HEK293 (cell line): ENCODE measurements around the gene ERF.
A peak's percentile ranks its signal among the peaks of the same experiment; 100 is the strongest.

Experiments
- GLIS1 ChIP-seq: fragments of 450-650 bp; formaldehyde crosslinking; IDR thresholded peaks from 2 replicates; pipeline ENCODE4 v1.5.1; 2016; ENCODE audit warnings: missing biosample characterization, missing genetic modification characterization
- GLIS2 ChIP-seq: fragments of 450-650 bp; formaldehyde crosslinking; IDR thresholded peaks from 2 replicates; pipeline ENCODE4 v1.5.1; 2016; ENCODE audit warnings: missing biosample characterization, missing genetic modification characterization
- HIC1 ChIP-seq: fragments of 450-650 bp; formaldehyde crosslinking; IDR thresholded peaks from 2 replicates; pipeline ENCODE4 v1.5.1; 2016; ENCODE audit warnings: missing biosample characterization, missing genetic modification characterization
- HOXC10 ChIP-seq: sonication (generic); formaldehyde crosslinking; IDR thresholded peaks from 2 replicates; pipeline ENCODE4 v1.8.1; 2023; ENCODE audit warnings: mild to moderate bottlenecking, missing genetic modification reagents
- KLF1 ChIP-seq: fragments of 450-650 bp; formaldehyde crosslinking; IDR thresholded peaks from 2 replicates; pipeline ENCODE4 v1.5.1; 2016; ENCODE audit warnings: missing biosample characterization, missing genetic modification characterization
- KLF17 ChIP-seq: fragments of 450-650 bp; formaldehyde crosslinking; IDR thresholded peaks from 2 replicates; pipeline ENCODE4 v1.5.1; 2016; ENCODE audit warnings: missing biosample characterization, missing genetic modification characterization
- KLF9 ChIP-seq: fragments of 450-650 bp; formaldehyde crosslinking; IDR thresholded peaks from 2 replicates; pipeline ENCODE4 v1.5.1; 2016; ENCODE audit warnings: missing biosample characterization, missing genetic modification characterization, low read depth
- PRDM10 ChIP-seq: fragments of 450-650 bp; formaldehyde crosslinking; IDR thresholded peaks from 2 replicates; pipeline ENCODE4 v1.5.1; 2016; ENCODE audit warnings: missing biosample characterization, missing genetic modification characterization
- SP2 ChIP-seq: fragments of 450-650 bp; formaldehyde crosslinking; IDR thresholded peaks from 2 replicates; pipeline ENCODE4 v1.5.1; 2016; ENCODE audit warnings: missing biosample characterization, missing genetic modification characterization
- SP3 ChIP-seq: fragments of 450-650 bp; formaldehyde crosslinking; IDR thresholded peaks from 2 replicates; pipeline ENCODE4 v1.5.1; 2016; ENCODE audit warnings: missing biosample characterization, missing genetic modification characterization
- ZBTB48 ChIP-seq: fragments of 450-650 bp; formaldehyde crosslinking; IDR thresholded peaks from 2 replicates; pipeline ENCODE4 v1.5.1; 2016; ENCODE audit warnings: missing biosample characterization, missing genetic modification characterization
- ZEB2 ChIP-seq: fragments of 450-650 bp; formaldehyde crosslinking; IDR thresholded peaks from 2 replicates; pipeline ENCODE4 v1.5.1; 2016; ENCODE audit warnings: missing biosample characterization, missing genetic modification characterization
- ZFP37 ChIP-seq: fragments of 450-650 bp; formaldehyde crosslinking; IDR thresholded peaks from 2 replicates; pipeline ENCODE4 v1.5.1; 2016; ENCODE audit warnings: missing biosample characterization, missing genetic modification characterization
- ZIC2 ChIP-seq: fragments of 450-650 bp; formaldehyde crosslinking; IDR thresholded peaks from 2 replicates; pipeline ENCODE4 v1.5.1; 2016; ENCODE audit warnings: missing biosample characterization, missing genetic modification characterization
- ZNF24 ChIP-seq: fragments of 450-650 bp; formaldehyde crosslinking; IDR thresholded peaks from 2 replicates; pipeline ENCODE4 v1.5.1; 2016; ENCODE audit warnings: missing biosample characterization, missing genetic modification characterization
- ZNF335 ChIP-seq: fragments of 450-650 bp; formaldehyde crosslinking; conservative IDR thresholded peaks from 2 replicates; pipeline ENCODE4 v1.5.1; 2016; ENCODE audit warnings: missing biosample characterization, missing genetic modification characterization
- ZNF341 ChIP-seq: fragments of 450-650 bp; formaldehyde crosslinking; IDR thresholded peaks from 2 replicates; pipeline ENCODE4; 2016; ENCODE audit warnings: low read depth, missing biosample characterization, missing genetic modification characterization
- ZNF366 ChIP-seq: fragments of 450-650 bp; formaldehyde crosslinking; conservative IDR thresholded peaks from 2 replicates; pipeline ENCODE4 v1.5.1; 2016; ENCODE audit warnings: missing biosample characterization, missing genetic modification characterization
- ZNF394 ChIP-seq: fragments of 450-650 bp; formaldehyde crosslinking; IDR thresholded peaks from 2 replicates; pipeline ENCODE4 v1.5.1; 2016; ENCODE audit warnings: missing biosample characterization, missing genetic modification characterization, mild to moderate bottlenecking, moderate library complexity, borderline replicate concordance
- ZNF449 ChIP-seq: fragments of 450-650 bp; formaldehyde crosslinking; IDR thresholded peaks from 2 replicates; pipeline ENCODE4 v1.5.1; 2017; ENCODE audit warnings: missing biosample characterization, mild to moderate bottlenecking, missing genetic modification characterization, moderate library complexity
- ZNF623 ChIP-seq: fragments of 450-650 bp; formaldehyde crosslinking; IDR thresholded peaks from 2 replicates; pipeline ENCODE4 v1.5.1; 2016; ENCODE audit warnings: missing biosample characterization, missing genetic modification characterization
- ZNF670 ChIP-seq: fragments of 450-650 bp; formaldehyde crosslinking; IDR thresholded peaks from 2 replicates; pipeline ENCODE4 v1.5.1; 2016; ENCODE audit warnings: missing biosample characterization, missing genetic modification characterization, low read depth
- ZNF777 ChIP-seq: fragments of 450-650 bp; formaldehyde crosslinking; IDR thresholded peaks from 2 replicates; pipeline ENCODE4 v1.5.1; 2017; ENCODE audit warnings: missing biosample characterization, missing genetic modification characterization, borderline replicate concordance
- ZNF843 ChIP-seq: fragments of 450-650 bp; formaldehyde crosslinking; IDR thresholded peaks from 2 replicates; pipeline ENCODE4 v1.5.1; 2016; ENCODE audit warnings: missing biosample characterization, missing genetic modification characterization
- ZSCAN18 ChIP-seq: fragments of 450-650 bp; formaldehyde crosslinking; IDR thresholded peaks from 2 replicates; pipeline ENCODE4 v1.5.1; 2016; ENCODE audit warnings: missing biosample characterization, missing genetic modification characterization
- ZSCAN30 ChIP-seq: fragments of 450-650 bp; IDR thresholded peaks from 2 replicates; pipeline ENCODE4 v1.5.1; 2018; ENCODE audit warnings: missing biosample characterization, mild to moderate bottlenecking, missing genetic modification characterization, moderate library complexity
- ZSCAN5A ChIP-seq: fragments of 450-650 bp; formaldehyde crosslinking; IDR thresholded peaks from 2 replicates; pipeline ENCODE4 v1.5.1; 2016; ENCODE audit warnings: missing biosample characterization, missing genetic modification characterization

ERF gene

GRCh38 chr19:42281146-42281826, 26.4 kb upstream of the ERF start (continued):
- TF ChIP-seq ZNF341 (peak; percentile 93), ZNF24 (no peak), ZEB2 (peak; percentile 60; the same call in 1 of the 2 replicates), ZNF366 (tag by site-specific recombination) (peak; percentile 69), ZNF777 (0 out of 2 replicates have a peak, but pooled peaks have one; percentile 7), GLIS1 (tag by site-specific recombination) (peak; percentile 94), ZNF670 (tag by site-specific recombination) (no peak), SP3 (tag by site-specific recombination) (peak; percentile 57), ZFP37 (tag by site-specific recombination) (no peak), ZSCAN5A (tag by site-specific recombination) (no peak), ZBTB48 (peak; percentile 99), ZIC2 (peak; percentile 96), KLF1 (tag by site-specific recombination) (peak; percentile 98), ZNF843 (tag by site-specific recombination) (no peak), HIC1 (tag by site-specific recombination) (peak; percentile 80), ZSCAN18 (tag by site-specific recombination) (no peak), KLF9 (tag by site-specific recombination) (0 out of 2 replicates have a peak, but pooled peaks have one; percentile 37), ZNF394 (tag by site-specific recombination) (0 out of 2 replicates have a peak, but pooled peaks have one; percentile 13), HOXC10 (no peak), ZSCAN30 (tag by site-specific recombination) (peak; percentile 74; the same call in 1 of the 2 replicates), ZNF335 (0 out of 2 replicates have a peak, but pooled peaks have one; percentile 54), ZNF623 (tag by site-specific recombination) (no peak), ZNF449 (tag by site-specific recombination) (0 out of 2 replicates have a peak, but pooled peaks have one; percentile 22), KLF17 (tag by site-specific recombination) (peak; percentile 91), GLIS2 (tag by site-specific recombination) (peak; percentile 88), PRDM10 (tag by site-specific recombination) (peak; percentile 99), SP2 (peak; percentile 55)
